ENCODE data around the gene NACC1. TPM values are rescaled to one million over a fixed set of nuclear protein-coding genes. Genes with fewer than 3 reads are reported as not detected.

The NACC1 gene
- total and polyA plus RNA-seq, 7 donors = 11.9 to 63.4 (median 43.5) TPM

- no peak for ATAC-seq
- intact Hi-C loops (cut with DNase I) = loop anchor here (5.0 kb wide), 2 partner anchors 687 to 1407 kb away; no protein-coding TSS in a partner anchor
- H3K9me3 ChIP-seq = no peaks in the 10 kb centered on the region
- peak overlapping the region; percentile 95 for H3K27ac ChIP-seq
- no peak for TF ChIP-seq CTCF (IDR thresholded peaks at IDR 0.05)
- H3K36me3 ChIP-seq (ENCODE audit: insufficient read depth in 1 of 2, low read depth in 1 of 2) = no peaks in the 10 kb centered on the region
- peak overlapping the region; percentile 76 for H3K4me3 ChIP-seq
- peaks cover 8% of the 10 kb centered on the region for H3K4me1 ChIP-seq
- H3K27me3 ChIP-seq (ENCODE audit: insufficient read depth in 3 of 3, low read length in 2 of 3) = no peaks in the 10 kb centered on the region
- peak; percentile 68 to 69 for DNase-seq
- WGBS, 3 donors = 32 to 50% (median 38%) methylated on average over 24 of the region's 24 CpGs
Measured at GRCh38 chr19:13154911-13155471, 36.9 kb downstream of the NACC1 start.

- H3K4me3 ChIP-seq = peak overlapping the region; percentile 76
- intact Hi-C loops (cut with DNase I) = no loop called here
- no peaks in the 10 kb centered on the region for H3K27me3 ChIP-seq (ENCODE audit: insufficient read depth in 3 of 3, low read length in 2 of 3)
- ATAC-seq = peak in 1 of 4 donors; percentile 2
- peak overlapping the region; percentile 95 for H3K27ac ChIP-seq
- H3K9me3 ChIP-seq = no peaks in the 10 kb centered on the region
- WGBS, 3 donors = 25 to 33% (median 27%) methylated on average over 49 to 55 of the region's 55 CpGs
- DNase-seq = peak; percentile 85 to 88
- TF ChIP-seq CTCF (IDR thresholded peaks at IDR 0.05) = no peak
- no peaks in the 10 kb centered on the region for H3K36me3 ChIP-seq (ENCODE audit: insufficient read depth in 1 of 2, low read depth in 1 of 2)
- H3K4me1 ChIP-seq = peaks cover 8% of the 10 kb centered on the region
Measured at GRCh38 chr19:13155472-13156359, 37.7 kb downstream of the NACC1 start.

GRCh38 chr19:13159713-13160112, 41.6 kb downstream of the NACC1 start:
- H3K4me3 ChIP-seq = no peak overlapping the region
- ATAC-seq (no peak), DNase-seq (no peak)
- no peak overlapping the region for H3K27ac ChIP-seq
- 91 to 96% (median 92%) methylated on average over 3 of the region's 3 CpGs for WGBS, 3 donors
- intact Hi-C loops (cut with DNase I) = loop anchor here in 1 of 2 donors (5.0 kb wide), 1 partner anchor 103 kb away; no protein-coding TSS in a partner anchor
- no peaks in the 10 kb centered on the region for H3K9me3 ChIP-seq
- no peak for TF ChIP-seq CTCF (IDR thresholded peaks at IDR 0.05)
- no peaks in the 10 kb centered on the region for H3K36me3 ChIP-seq (ENCODE audit: insufficient read depth in 1 of 2, low read depth in 1 of 2)
- H3K27me3 ChIP-seq (ENCODE audit: insufficient read depth in 3 of 3, low read length in 2 of 3) = no peaks in the 10 kb centered on the region
- H3K4me1 ChIP-seq = peaks cover 19% of the 10 kb centered on the region

GRCh38 chr19:13160557-13160956, 42.5 kb downstream of the NACC1 start:
- H3K4me1 ChIP-seq = peaks cover 16% of the 10 kb centered on the region
- intact Hi-C loops (cut with DNase I) = loop anchor here in 1 of 2 donors (5.0 kb wide), 1 partner anchor 102 kb away; no protein-coding TSS in a partner anchor
- TF ChIP-seq CTCF (IDR thresholded peaks at IDR 0.05) = no peak

More at GRCh38 chr19:13160557-13160956, 42.5 kb downstream of the NACC1 start:
- no peak overlapping the region for H3K27ac ChIP-seq
- H3K4me3 ChIP-seq = no peak overlapping the region
- no peaks in the 10 kb centered on the region for H3K36me3 ChIP-seq (ENCODE audit: insufficient read depth in 1 of 2, low read depth in 1 of 2)
- no peaks in the 10 kb centered on the region for H3K27me3 ChIP-seq (ENCODE audit: insufficient read depth in 3 of 3, low read length in 2 of 3)
- no peaks in the 10 kb centered on the region for H3K9me3 ChIP-seq
- 85 to 91% (median 86%) methylated on average over 1 of the region's 1 CpG for WGBS, 3 donors
- DNase-seq = no peak
- ATAC-seq = no peak

Data from psoas muscle (tissue), 8 donors.